ENCODE results near the gene JUNB. TPM values are rescaled to one million over a fixed set of nuclear protein-coding genes. Genes with fewer than 3 reads are reported as not detected.

Gene JUNB
- polyA plus RNA-seq (2013, experiment 1 of 2) = 6.1 TPM
- polyA plus RNA-seq (2013, experiment 2 of 2) = 5.9 TPM

- no peak within 1 kb of the TSS for H3K27ac ChIP-seq (replicated peaks; ENCODE audit: low read length)
- H3K4me2 ChIP-seq (ENCODE audit: insufficient read depth, low read length, poor library complexity, severe bottlenecking) = peak within 1 kb of the TSS; percentile 96
- H2AFZ ChIP-seq (ENCODE audit: low read length) = peak within 1 kb of the TSS; percentile 88
These were observed at the start of gene JUNB for GRCh38 chr19:12791345-12792050. JUNB (plus strand) TSS chr19:12791486; CDS start chr19:12791772, 286 bp downstream.

GRCh38 chr19:12745166-12745897, 46.0 kb upstream of the JUNB start:
- no peak overlapping the region for H3K14ac ChIP-seq (ENCODE audit: low read length)
- no peak overlapping the region for H2AFZ ChIP-seq (ENCODE audit: low read length)
- H3K4me2 ChIP-seq (ENCODE audit: insufficient read depth, low read length, poor library complexity, severe bottlenecking) = no peak overlapping the region
- no peak overlapping the region for H2AK5ac ChIP-seq (ENCODE audit: low read depth, low read length)
- peaks cover 35 to 48% of the 10 kb centered on the region in 2 donors for H3K36me3 ChIP-seq (replicated peaks in 1 of 2; ENCODE audit: control insufficient read depth in 2 of 2, insufficient read depth in 2 of 2, low read length in 2 of 2)
- no peaks in the 10 kb centered on the region for H3K4me1 ChIP-seq (ENCODE audit: control insufficient read depth in 2 of 2, insufficient read depth in 1 of 2, low read depth in 1 of 2, low read length in 2 of 2)
- no peak overlapping the region for H2BK15ac ChIP-seq (ENCODE audit: low read length)
- H4K8ac ChIP-seq (ENCODE audit: low read depth, low read length) = no peak overlapping the region
- WGBS, 2 donors (ENCODE audit: extremely low coverage in 2 of 2, insufficient read length in 2 of 2, insufficient replicate concordance in 1 of 2) = no CpG with 5 or more reads among the region's 22 CpGs
- H4K91ac ChIP-seq (ENCODE audit: low read depth, low read length, poor library complexity) = no peak overlapping the region
- H3K18ac ChIP-seq (ENCODE audit: low read length) = no peak overlapping the region
- peaks cover 4% of the 10 kb centered on the region in 2 donors for H3K9me3 ChIP-seq (replicated peaks in 1 of 2; ENCODE audit: control insufficient read depth in 2 of 2, insufficient read depth in 1 of 2, low read depth in 1 of 2, low read length in 2 of 2)
- no peak overlapping the region for H2BK120ac ChIP-seq (ENCODE audit: low read depth, low read length)
- H3K27me3 ChIP-seq (ENCODE audit: control insufficient read depth in 3 of 3, insufficient read depth in 3 of 3, low read depth in 1 of 3, low read length in 3 of 3) = peaks cover 0 to 7% (median 1%) of the 10 kb centered on the region in 3 experiments
- H3K27ac ChIP-seq (replicated peaks; ENCODE audit: low read length) = no peak overlapping the region
- peak overlapping the region; percentile 75 for H2BK5ac ChIP-seq (ENCODE audit: low read length)
- no peak overlapping the region for H3K4me3 ChIP-seq (ENCODE audit: low read length in 2 of 2)
- H2BK12ac ChIP-seq (ENCODE audit: low read length) = no peak overlapping the region
- no peak overlapping the region for H3K4ac ChIP-seq (ENCODE audit: low read length)
- peaks cover 7% of the 10 kb centered on the region for H3K79me1 ChIP-seq (ENCODE audit: low read depth, low read length)
- H3K9ac ChIP-seq (ENCODE audit: low read depth, low read length, poor library complexity) = no peak overlapping the region
- no peak for DNase-seq (ENCODE audit: low spot score)
- H3K23ac ChIP-seq (ENCODE audit: low read depth, low read length, poor library complexity) = peak overlapping the region; percentile 73

More at GRCh38 chr19:12791345-12792050, at the start of gene JUNB:
- H3K18ac ChIP-seq (ENCODE audit: low read length) = peak within 1 kb of the TSS; percentile 97
- H3K4ac ChIP-seq (ENCODE audit: low read length) = peak within 1 kb of the TSS; percentile 60
- H4K8ac ChIP-seq (ENCODE audit: low read depth, low read length) = no peak within 1 kb of the TSS
- H3K4me1 ChIP-seq (ENCODE audit: control insufficient read depth in 2 of 2, insufficient read depth in 1 of 2, low read depth in 1 of 2, low read length in 2 of 2) = peaks cover 24 to 43% of the 10 kb centered on the region in 2 donors
- peak within 1 kb of the TSS; percentile 60 to 79 for H3K4me3 ChIP-seq (ENCODE audit: low read length in 2 of 2)
- no peak for DNase-seq (ENCODE audit: low spot score)
- H2AK5ac ChIP-seq (ENCODE audit: low read depth, low read length) = peak within 1 kb of the TSS; percentile 72
- peak within 1 kb of the TSS; percentile 42 for H3K14ac ChIP-seq (ENCODE audit: low read length)
- H2BK120ac ChIP-seq (ENCODE audit: low read depth, low read length) = peak within 1 kb of the TSS; percentile 47
- H3K23ac ChIP-seq (ENCODE audit: low read depth, low read length, poor library complexity) = peak within 1 kb of the TSS; percentile 100
- H3K36me3 ChIP-seq (replicated peaks in 1 of 2; ENCODE audit: control insufficient read depth in 2 of 2, insufficient read depth in 2 of 2, low read length in 2 of 2) = no peaks in the 10 kb centered on the region
- no peak within 1 kb of the TSS for H2BK12ac ChIP-seq (ENCODE audit: low read length)
- H3K79me1 ChIP-seq (ENCODE audit: low read depth, low read length) = peaks cover 4% of the 10 kb centered on the region
- peaks cover 0 to 31% (median 3%) of the 10 kb centered on the region in 3 experiments for H3K27me3 ChIP-seq (ENCODE audit: control insufficient read depth in 3 of 3, insufficient read depth in 3 of 3, low read depth in 1 of 3, low read length in 3 of 3)
- H3K9ac ChIP-seq (ENCODE audit: low read depth, low read length, poor library complexity) = peak within 1 kb of the TSS; percentile 91
- H4K91ac ChIP-seq (ENCODE audit: low read depth, low read length, poor library complexity) = no peak within 1 kb of the TSS
- H2BK5ac ChIP-seq (ENCODE audit: low read length) = peak within 1 kb of the TSS; percentile 71
- no CpG with 5 or more reads among the region's 73 CpGs for WGBS, 2 donors (ENCODE audit: extremely low coverage in 2 of 2, insufficient read length in 2 of 2, insufficient replicate concordance in 1 of 2)
- H2BK15ac ChIP-seq (ENCODE audit: low read length) = peak within 1 kb of the TSS; percentile 84
- no peaks in the 10 kb centered on the region for H3K9me3 ChIP-seq (replicated peaks in 1 of 2; ENCODE audit: control insufficient read depth in 2 of 2, insufficient read depth in 1 of 2, low read depth in 1 of 2, low read length in 2 of 2)

GRCh38 chr19:12748489-12748888, 42.8 kb upstream of the JUNB start:
- H3K4ac ChIP-seq (ENCODE audit: low read length) = no peak overlapping the region
- H3K4me2 ChIP-seq (ENCODE audit: insufficient read depth, low read length, poor library complexity, severe bottlenecking) = no peak overlapping the region
- no peak overlapping the region for H4K8ac ChIP-seq (ENCODE audit: low read depth, low read length)
- H4K91ac ChIP-seq (ENCODE audit: low read depth, low read length, poor library complexity) = no peak overlapping the region
- H2BK15ac ChIP-seq (ENCODE audit: low read length) = no peak overlapping the region
- H3K36me3 ChIP-seq (replicated peaks in 1 of 2; ENCODE audit: control insufficient read depth in 2 of 2, insufficient read depth in 2 of 2, low read length in 2 of 2) = peaks cover 30 to 36% of the 10 kb centered on the region in 2 donors
- WGBS, 2 donors (ENCODE audit: extremely low coverage in 2 of 2, insufficient read length in 2 of 2, insufficient replicate concordance in 1 of 2) = no CpG with 5 or more reads among the region's 6 CpGs
- H3K4me1 ChIP-seq (ENCODE audit: control insufficient read depth in 2 of 2, insufficient read depth in 1 of 2, low read depth in 1 of 2, low read length in 2 of 2) = no peaks in the 10 kb centered on the region
- peaks cover 4% of the 10 kb centered on the region in 2 donors for H3K9me3 ChIP-seq (replicated peaks in 1 of 2; ENCODE audit: control insufficient read depth in 2 of 2, insufficient read depth in 1 of 2, low read depth in 1 of 2, low read length in 2 of 2)
- no peak overlapping the region for H2BK120ac ChIP-seq (ENCODE audit: low read depth, low read length)
- no peak overlapping the region for H3K18ac ChIP-seq (ENCODE audit: low read length)
- peaks cover 7% of the 10 kb centered on the region for H3K79me1 ChIP-seq (ENCODE audit: low read depth, low read length)
- no peak overlapping the region for H2AK5ac ChIP-seq (ENCODE audit: low read depth, low read length)
- no peak overlapping the region for H2AFZ ChIP-seq (ENCODE audit: low read length)
- H3K9ac ChIP-seq (ENCODE audit: low read depth, low read length, poor library complexity) = no peak overlapping the region
- H2BK5ac ChIP-seq (ENCODE audit: low read length) = no peak overlapping the region
- no peak overlapping the region for H2BK12ac ChIP-seq (ENCODE audit: low read length)
- H3K23ac ChIP-seq (ENCODE audit: low read depth, low read length, poor library complexity) = no peak overlapping the region
- no peak overlapping the region for H3K14ac ChIP-seq (ENCODE audit: low read length)
- H3K4me3 ChIP-seq (ENCODE audit: low read length in 2 of 2) = no peak overlapping the region
- H3K27me3 ChIP-seq (ENCODE audit: control insufficient read depth in 3 of 3, insufficient read depth in 3 of 3, low read depth in 1 of 3, low read length in 3 of 3) = peaks cover 0 to 33% (median 29%) of the 10 kb centered on the region in 3 experiments
- no peak for DNase-seq (ENCODE audit: low spot score)
- H3K27ac ChIP-seq (replicated peaks; ENCODE audit: low read length) = no peak overlapping the region
